ENCODE data around the gene DICER1.

DICER1 gene

DNA sequence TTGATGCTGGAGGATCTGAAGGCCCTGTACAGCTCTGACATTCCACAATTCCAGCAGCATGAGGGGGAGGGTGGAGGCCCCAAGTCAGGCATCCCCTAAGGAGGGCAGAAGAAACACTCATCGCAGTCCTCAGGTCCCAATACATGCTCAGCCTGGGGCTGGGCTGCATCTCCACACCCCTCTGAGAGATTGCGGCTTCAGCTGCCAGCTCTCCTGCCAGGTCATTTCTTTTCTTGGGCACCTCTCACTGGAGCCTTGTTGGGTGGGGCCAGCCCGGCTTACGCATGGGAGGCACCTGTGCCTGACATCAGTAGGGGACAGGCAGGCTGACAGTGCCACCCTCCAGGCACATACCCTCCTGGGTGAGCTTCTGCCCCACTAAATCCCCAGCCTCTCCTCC is 89.8 kb downstream of the DICER1 start:
- H3K27ac ChIP-seq (ENCODE audit: low read length): no peak overlapping the region
- no peaks in the 10 kb centered on the region for H3K4me1 ChIP-seq (ENCODE audit: low read length)
- no peak overlapping the region for H3K4me2 ChIP-seq (ENCODE audit: low read length)
- no peaks in the 10 kb centered on the region for H4K20me1 ChIP-seq (ENCODE audit: insufficient read depth, low read length)
- no peaks in the 10 kb centered on the region for H3K27me3 ChIP-seq (ENCODE audit: low read depth, low read length)
- no peak overlapping the region for H2AFZ ChIP-seq (ENCODE audit: low read depth, low read length)
- TF ChIP-seq, protein P1, sequence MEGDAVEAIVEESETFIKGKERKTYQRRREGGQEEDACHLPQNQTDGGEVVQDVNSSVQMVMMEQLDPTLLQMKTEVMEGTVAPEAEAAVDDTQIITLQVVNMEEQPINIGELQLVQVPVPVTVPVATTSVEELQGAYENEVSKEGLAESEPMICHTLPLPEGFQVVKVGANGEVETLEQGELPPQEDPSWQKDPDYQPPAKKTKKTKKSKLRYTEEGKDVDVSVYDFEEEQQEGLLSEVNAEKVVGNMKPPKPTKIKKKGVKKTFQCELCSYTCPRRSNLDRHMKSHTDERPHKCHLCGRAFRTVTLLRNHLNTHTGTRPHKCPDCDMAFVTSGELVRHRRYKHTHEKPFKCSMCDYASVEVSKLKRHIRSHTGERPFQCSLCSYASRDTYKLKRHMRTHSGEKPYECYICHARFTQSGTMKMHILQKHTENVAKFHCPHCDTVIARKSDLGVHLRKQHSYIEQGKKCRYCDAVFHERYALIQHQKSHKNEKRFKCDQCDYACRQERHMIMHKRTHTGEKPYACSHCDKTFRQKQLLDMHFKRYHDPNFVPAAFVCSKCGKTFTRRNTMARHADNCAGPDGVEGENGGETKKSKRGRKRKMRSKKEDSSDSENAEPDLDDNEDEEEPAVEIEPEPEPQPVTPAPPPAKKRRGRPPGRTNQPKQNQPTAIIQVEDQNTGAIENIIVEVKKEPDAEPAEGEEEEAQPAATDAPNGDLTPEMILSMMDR (IDR thresholded peaks at IDR 0.05; ENCODE audit: low read depth, low read length): no peak
- TF ChIP-seq EZH2phosphoT487 (IDR thresholded peaks at IDR 0.05; ENCODE audit: low read depth): no peak
- H3K36me3 ChIP-seq (replicated peaks; ENCODE audit: low read depth, low read length): no peaks in the 10 kb centered on the region
- H3K9ac ChIP-seq (ENCODE audit: low read length): no peak overlapping the region
- H3K79me2 ChIP-seq (ENCODE audit: low read length): no peaks in the 10 kb centered on the region
- no peak overlapping the region for H3K4me3 ChIP-seq (ENCODE audit: low read length)
- H3K9me3 ChIP-seq (ENCODE audit: insufficient read depth, low read length): no peaks in the 10 kb centered on the region

DNA sequence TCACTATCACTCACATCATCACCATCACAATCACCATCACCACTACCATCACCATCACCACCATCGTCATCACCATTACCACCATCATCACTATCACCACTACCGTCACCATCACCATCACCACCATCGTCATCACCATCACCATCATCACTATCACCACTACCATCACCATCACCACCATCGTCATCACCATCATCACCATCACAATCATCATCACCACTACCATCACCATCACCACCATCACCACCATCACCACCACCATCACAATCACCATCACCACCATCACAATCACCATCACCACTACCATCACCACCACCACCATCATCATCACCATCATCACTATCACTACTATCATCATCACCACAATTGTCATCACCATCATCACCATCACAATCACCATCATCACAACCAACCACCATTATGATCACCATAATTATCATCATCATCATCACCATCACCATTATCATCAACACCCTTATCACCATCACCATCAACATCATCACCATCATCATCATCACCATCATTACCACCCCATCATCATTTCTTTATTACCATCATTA is 90.8 kb downstream of the DICER1 start:
- H3K9me3 ChIP-seq (ENCODE audit: insufficient read depth, low read length): no peaks in the 10 kb centered on the region
- H3K36me3 ChIP-seq (replicated peaks; ENCODE audit: low read depth, low read length): no peaks in the 10 kb centered on the region
- H3K27me3 ChIP-seq (ENCODE audit: low read depth, low read length): no peaks in the 10 kb centered on the region
- H3K27ac ChIP-seq (ENCODE audit: low read length): no peak overlapping the region
- no peaks in the 10 kb centered on the region for H3K4me1 ChIP-seq (ENCODE audit: low read length)
- no peaks in the 10 kb centered on the region for H4K20me1 ChIP-seq (ENCODE audit: insufficient read depth, low read length)
- no peak overlapping the region for H3K9ac ChIP-seq (ENCODE audit: low read length)
- TF ChIP-seq EZH2phosphoT487 (IDR thresholded peaks at IDR 0.05; ENCODE audit: low read depth): no peak
- TF ChIP-seq, protein P1 (IDR thresholded peaks at IDR 0.05; ENCODE audit: low read depth, low read length): no peak
- H3K79me2 ChIP-seq (ENCODE audit: low read length): no peaks in the 10 kb centered on the region
- H3K4me3 ChIP-seq (ENCODE audit: low read length): no peak overlapping the region
- no peak overlapping the region for H3K4me2 ChIP-seq (ENCODE audit: low read length)
- H2AFZ ChIP-seq (ENCODE audit: low read depth, low read length): no peak overlapping the region

DNA sequence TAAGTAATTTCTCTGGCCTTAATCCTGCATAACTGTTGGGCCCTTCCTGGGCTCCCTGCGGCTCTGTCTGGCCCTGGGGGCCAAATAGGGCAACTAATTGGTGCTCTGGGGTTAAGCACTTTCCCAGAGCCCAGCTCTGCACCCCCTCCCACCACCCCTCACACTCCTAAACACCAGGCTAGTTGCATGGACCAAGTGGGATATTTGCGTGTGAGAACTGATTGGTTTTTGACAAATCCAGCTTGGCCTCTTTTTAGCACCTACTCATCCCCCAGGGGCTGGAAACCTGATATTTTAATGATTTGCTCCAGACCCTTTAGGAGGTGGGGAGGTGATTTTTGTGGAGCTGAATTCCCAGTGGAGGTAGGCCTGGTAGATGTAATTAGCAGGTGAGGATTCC is 91.9 kb downstream of the DICER1 start:
- Histone ChIP-seq H3K9ac (ENCODE audit: low read length) (no peak overlapping the region), H3K27me3 (ENCODE audit: low read depth, low read length) (no peaks in the 10 kb centered on the region), H3K36me3 (replicated peaks; ENCODE audit: low read depth, low read length) (no peaks in the 10 kb centered on the region), H4K20me1 (ENCODE audit: insufficient read depth, low read length) (no peaks in the 10 kb centered on the region), H3K4me3 (ENCODE audit: low read length) (no peak overlapping the region), H3K4me1 (ENCODE audit: low read length) (no peaks in the 10 kb centered on the region), H3K9me3 (ENCODE audit: insufficient read depth, low read length) (no peaks in the 10 kb centered on the region), H3K4me2 (ENCODE audit: low read length) (no peak overlapping the region), H2AFZ (ENCODE audit: low read depth, low read length) (no peak overlapping the region), H3K27ac (ENCODE audit: low read length) (no peak overlapping the region), H3K79me2 (ENCODE audit: low read length) (no peaks in the 10 kb centered on the region)
- TF ChIP-seq EZH2phosphoT487 (IDR thresholded peaks at IDR 0.05; ENCODE audit: low read depth): no peak
- TF ChIP-seq, protein P1 (IDR thresholded peaks at IDR 0.05; ENCODE audit: low read depth, low read length): no peak

DNA sequence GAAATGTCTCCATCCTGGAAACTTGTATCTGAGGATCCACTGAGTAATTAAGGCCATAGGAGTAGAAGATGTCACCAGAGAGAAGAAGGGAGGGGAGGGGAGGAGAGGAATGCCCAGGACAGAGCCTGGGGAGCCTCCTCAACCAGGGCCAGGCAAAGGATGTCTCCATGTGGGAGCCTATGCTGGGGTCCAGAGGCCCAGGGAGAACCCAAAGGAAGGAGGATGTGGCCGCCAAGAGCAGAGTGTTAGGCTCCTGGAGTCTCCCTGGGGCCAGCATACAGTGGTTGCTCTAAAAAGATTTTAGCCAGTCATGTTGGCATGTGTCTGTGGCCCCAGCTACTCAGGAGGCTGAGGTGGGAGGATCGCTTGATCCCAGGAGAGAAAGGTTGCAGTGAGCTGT is 92.6 kb downstream of the DICER1 start:
- TF ChIP-seq EZH2phosphoT487 (IDR thresholded peaks at IDR 0.05; ENCODE audit: low read depth): no peak
- TF ChIP-seq, protein P1 (IDR thresholded peaks at IDR 0.05; ENCODE audit: low read depth, low read length): no peak
- Histone ChIP-seq H3K4me3 (ENCODE audit: low read length) (no peak overlapping the region), H3K4me2 (ENCODE audit: low read length) (no peak overlapping the region)

More for the DNA sequence above, 92.6 kb downstream of the DICER1 start:
- no peaks in the 10 kb centered on the region for H3K36me3 ChIP-seq (replicated peaks; ENCODE audit: low read depth, low read length)
- H4K20me1 ChIP-seq (ENCODE audit: insufficient read depth, low read length): no peaks in the 10 kb centered on the region
- H3K27me3 ChIP-seq (ENCODE audit: low read depth, low read length): no peaks in the 10 kb centered on the region
- no peaks in the 10 kb centered on the region for H3K9me3 ChIP-seq (ENCODE audit: insufficient read depth, low read length)
- no peaks in the 10 kb centered on the region for H3K79me2 ChIP-seq (ENCODE audit: low read length)
- no peak overlapping the region for H2AFZ ChIP-seq (ENCODE audit: low read depth, low read length)
- H3K27ac ChIP-seq (ENCODE audit: low read length): no peak overlapping the region
- no peak overlapping the region for H3K9ac ChIP-seq (ENCODE audit: low read length)
- no peaks in the 10 kb centered on the region for H3K4me1 ChIP-seq (ENCODE audit: low read length)
